ENCODE measurements around the gene FNIP1.

DNA sequence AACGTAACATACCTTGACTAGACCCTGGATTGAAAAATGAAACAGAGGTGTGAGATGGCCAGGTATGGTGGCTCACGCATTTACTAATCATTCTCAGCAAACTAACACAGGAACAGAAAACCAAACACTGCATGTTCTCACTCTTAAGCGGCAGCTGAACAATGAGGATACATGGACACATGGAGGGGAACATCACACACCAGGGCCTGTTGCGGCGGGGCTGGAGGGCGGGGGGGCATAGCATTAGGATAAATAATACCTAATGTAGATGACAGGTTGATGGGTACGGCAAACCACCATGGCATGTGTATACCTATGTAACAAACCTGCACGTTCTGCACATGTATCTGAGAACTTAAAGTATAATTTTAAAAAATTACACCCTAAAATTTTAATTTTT, 177.7 kb downstream of the FNIP1 start:
- TF ChIP-seq, protein P1, sequence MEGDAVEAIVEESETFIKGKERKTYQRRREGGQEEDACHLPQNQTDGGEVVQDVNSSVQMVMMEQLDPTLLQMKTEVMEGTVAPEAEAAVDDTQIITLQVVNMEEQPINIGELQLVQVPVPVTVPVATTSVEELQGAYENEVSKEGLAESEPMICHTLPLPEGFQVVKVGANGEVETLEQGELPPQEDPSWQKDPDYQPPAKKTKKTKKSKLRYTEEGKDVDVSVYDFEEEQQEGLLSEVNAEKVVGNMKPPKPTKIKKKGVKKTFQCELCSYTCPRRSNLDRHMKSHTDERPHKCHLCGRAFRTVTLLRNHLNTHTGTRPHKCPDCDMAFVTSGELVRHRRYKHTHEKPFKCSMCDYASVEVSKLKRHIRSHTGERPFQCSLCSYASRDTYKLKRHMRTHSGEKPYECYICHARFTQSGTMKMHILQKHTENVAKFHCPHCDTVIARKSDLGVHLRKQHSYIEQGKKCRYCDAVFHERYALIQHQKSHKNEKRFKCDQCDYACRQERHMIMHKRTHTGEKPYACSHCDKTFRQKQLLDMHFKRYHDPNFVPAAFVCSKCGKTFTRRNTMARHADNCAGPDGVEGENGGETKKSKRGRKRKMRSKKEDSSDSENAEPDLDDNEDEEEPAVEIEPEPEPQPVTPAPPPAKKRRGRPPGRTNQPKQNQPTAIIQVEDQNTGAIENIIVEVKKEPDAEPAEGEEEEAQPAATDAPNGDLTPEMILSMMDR (optimal IDR thresholded peaks at IDR 0.05 in 1 of 3, IDR thresholded peaks at IDR 0.05 in 1 of 3, conservative IDR thresholded peaks at IDR 0.05 in 1 of 3; ENCODE audit: extremely low read depth in 1 of 3, insufficient read depth in 2 of 3, low read length in 3 of 3) = no peak
- no peak for TF ChIP-seq EZH2 (IDR thresholded peaks at IDR 0.05; ENCODE audit: low read length)

All from keratinocyte (primary cell).